GM12873 (cell line): ENCODE data around the gene TCEA3.
A peak's percentile ranks its signal among the peaks of the same experiment; 100 is the strongest.

Experiments used
- TF ChIP-seq, protein P1 (sequence below): IDR thresholded peaks from 2 replicates; pipeline ENCODE4 v1.5.1; 2012; ENCODE audit warnings: low read depth, mild to moderate bottlenecking, moderate library complexity, low read length, control low read depth; ENCODE audit not compliant: insufficient read depth; ENCODE audit errors: missing control alignments

TCEA3 gene

DNA sequence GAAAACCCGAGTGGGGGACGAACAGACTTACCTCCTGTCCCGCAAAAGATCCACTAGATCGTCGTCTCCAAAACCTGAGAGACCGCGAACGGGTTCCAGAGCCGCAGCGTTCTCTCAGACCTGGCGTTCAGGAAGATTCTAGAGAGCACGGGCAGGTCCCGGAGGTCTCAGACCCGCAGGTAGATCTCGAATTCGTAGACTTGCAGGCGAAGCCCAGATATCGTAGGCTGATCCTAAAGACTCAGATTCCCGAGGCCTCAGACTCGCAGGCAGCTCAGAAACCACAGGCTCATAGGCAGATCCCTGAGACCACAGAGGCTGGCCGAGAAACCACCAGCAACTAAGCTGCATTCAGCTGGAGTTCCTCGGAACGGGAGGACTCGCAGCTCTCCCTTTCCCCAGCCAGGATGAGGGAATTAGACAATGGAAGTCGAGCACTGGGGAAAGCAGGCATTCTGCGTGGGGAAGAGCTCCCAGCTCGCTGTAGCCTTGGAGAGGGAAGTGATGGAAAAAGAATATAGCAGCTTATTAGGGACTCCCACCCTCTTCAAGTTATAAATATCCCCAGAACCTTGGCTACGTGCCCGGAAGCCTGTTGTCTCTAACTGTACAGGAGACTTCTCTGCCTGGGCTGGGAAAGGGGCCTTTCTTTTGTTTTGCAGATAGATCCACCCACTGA is 55.1 kb downstream of the TCEA3 start, which contains the start of gene ZNF436:
Gene ZNF436 (minus strand): TSS at position 502 of the 679 bp plus-strand sequence. CDS start 1,831 bp downstream, outside the sequence.
- TF ChIP-seq, protein P1, sequence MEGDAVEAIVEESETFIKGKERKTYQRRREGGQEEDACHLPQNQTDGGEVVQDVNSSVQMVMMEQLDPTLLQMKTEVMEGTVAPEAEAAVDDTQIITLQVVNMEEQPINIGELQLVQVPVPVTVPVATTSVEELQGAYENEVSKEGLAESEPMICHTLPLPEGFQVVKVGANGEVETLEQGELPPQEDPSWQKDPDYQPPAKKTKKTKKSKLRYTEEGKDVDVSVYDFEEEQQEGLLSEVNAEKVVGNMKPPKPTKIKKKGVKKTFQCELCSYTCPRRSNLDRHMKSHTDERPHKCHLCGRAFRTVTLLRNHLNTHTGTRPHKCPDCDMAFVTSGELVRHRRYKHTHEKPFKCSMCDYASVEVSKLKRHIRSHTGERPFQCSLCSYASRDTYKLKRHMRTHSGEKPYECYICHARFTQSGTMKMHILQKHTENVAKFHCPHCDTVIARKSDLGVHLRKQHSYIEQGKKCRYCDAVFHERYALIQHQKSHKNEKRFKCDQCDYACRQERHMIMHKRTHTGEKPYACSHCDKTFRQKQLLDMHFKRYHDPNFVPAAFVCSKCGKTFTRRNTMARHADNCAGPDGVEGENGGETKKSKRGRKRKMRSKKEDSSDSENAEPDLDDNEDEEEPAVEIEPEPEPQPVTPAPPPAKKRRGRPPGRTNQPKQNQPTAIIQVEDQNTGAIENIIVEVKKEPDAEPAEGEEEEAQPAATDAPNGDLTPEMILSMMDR = no peak

DNA sequence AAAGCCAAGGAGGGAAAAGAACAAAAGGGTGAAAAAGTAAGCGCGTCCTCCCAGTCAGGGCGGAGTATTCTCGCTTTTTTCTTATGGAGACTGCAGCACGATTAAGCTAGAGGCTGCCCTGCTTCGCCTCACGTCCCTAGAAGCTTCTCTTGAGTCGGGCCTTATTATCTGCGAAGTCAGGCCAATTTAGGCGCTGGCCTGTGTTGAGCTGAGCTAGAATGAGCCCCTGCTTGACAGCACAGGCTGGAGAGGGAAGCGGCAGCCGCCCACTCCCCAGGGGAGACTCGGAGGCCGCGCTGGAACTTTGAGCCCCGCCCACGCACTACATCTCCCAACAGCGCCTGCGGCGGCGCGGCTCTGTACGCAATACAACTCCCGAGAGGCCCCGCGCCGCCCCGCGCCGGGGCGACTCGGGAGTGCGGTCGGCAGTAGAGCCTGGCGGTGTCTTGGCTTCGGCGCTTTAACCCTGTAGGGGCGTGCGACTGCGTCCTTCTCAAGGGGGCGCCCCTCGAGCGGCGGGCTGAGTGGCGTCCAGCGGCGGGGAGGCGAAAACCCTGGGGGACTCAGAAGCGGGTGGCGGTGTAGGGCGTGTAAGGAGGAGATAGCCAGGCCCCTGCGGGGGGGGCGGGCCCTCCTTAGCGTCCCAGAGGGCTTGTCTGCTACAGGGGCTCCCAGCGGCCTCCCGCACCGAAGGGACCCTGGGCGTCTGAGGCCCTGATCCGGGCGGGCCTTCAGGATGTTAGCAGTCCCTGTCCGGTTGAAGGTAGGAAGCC is 55.8 kb downstream of the TCEA3 start:
- TF ChIP-seq, protein P1 = peak; percentile 21

DNA sequence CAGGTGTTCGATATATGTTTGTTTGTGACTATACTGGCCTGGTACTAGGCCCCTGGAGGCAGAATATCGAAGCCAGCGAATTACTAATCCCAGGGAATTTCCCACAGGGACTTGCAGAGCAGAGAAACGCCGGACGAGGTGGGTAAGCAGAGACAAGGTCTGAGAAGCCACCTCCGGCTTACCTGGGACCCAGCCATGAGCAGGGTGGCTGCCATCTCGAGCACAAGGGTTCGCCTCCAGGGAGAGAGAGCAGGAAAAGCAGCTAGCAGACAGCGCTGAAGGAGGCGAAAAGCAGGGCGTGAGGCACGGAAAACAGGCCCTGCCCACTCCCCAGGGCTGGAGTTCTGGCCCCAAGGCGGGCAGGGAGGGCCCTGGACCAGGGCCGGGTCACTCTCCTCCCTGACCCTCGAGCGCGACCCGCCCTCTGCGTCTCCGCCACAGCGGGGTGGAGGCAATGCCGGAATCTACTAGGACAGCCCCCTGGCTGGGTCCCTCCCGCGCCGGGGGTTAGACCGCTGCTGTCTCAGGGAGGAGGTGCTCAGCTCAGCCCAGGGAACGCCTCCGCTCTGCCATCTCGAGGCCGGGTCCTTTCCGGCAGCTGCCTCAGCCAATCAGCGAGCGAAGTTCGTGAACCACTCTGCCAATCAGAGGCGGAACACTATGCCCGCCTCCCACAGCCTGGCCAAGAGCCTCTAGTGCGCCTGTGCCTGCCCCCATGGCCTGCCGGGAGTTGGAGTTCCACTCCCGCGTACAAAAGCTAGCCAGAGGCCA is 56.6 kb downstream of the TCEA3 start:
- TF ChIP-seq, protein P1 = no peak

DNA sequence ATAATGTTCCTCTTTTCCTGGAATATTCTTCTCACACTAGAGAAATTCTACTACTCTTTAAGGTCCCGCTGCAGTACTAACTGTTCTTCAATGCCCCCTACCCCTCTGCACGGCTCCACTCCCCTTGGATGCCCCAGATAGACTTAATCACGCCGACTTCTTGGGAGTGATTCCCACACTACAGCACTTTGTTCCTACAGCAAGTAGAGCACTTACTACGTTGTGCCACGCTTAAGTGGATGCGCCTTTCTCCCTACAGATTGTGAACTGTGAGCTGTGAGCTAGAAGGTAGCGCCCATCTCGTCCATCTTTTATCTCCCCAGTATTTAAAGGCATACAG is 57.1 kb downstream of the TCEA3 start:
- TF ChIP-seq, protein P1 = no peak

DNA sequence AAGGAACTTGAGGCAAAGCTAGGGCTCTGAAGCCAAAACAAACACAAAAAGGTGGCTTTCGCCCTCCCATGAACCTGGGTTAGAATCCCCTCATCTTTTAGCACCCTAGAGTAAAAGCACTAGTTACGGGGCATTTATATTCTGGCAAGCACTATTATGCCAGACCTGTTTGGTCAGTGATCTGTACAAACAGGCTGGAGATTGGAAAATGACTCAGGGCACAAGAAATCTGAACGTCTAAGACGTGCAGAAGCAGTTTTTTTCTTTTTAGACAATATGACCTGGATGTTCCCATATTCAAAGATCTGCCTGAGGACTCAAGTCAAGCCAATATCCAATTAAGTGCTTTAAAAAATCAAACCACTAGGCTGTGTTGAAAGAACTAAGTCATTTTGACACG is 58.0 kb downstream of the TCEA3 start:
- TF ChIP-seq, protein P1 = no peak

DNA sequence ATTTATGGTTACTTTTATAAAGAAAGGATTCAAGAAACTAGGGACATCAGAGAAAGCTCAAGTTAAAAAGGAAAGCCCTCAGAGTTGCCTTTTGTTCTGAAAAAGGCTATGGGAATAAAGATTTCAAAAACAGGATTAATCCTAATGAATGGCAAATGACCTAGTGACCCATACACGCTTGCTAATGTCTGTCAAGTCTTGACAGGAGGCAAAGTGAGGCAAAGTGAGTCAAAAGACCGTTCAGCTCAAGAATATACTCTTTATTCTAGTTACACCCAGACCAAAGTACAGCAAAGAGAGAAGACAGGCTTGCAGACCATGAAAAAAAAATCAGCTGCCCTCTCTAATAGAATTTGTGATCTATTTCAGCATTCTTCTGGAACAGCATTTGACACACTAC is 58.4 kb downstream of the TCEA3 start:
- TF ChIP-seq, protein P1 = no peak

DNA sequence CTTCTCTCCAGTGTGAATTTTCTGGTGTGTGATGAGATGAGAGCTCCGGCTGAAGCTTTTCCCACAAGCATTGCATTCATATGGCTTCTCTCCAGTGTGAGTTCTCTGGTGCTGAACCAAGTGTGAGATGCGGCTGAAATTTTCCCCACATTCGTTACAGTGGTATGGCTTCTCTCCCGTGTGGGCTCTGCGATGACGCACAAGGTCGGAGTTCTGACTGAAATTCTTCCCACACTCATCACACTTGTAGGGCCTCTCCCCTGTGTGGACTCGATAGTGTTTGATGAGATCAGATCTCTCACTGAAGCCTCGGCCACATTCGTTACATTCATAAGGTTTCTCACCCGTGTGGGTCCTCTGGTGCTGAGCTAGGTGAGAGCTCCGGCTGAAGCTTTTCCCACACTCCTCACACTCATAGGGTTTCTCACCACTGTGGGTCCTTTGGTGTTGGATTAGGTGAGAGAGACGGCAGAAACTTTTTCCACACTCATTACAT is 62.3 kb downstream of the TCEA3 start:
- TF ChIP-seq, protein P1 = no peak
